Nephron progenitor cell (in vitro differentiated cells): ENCODE data around the gene PSMD6.
A peak's percentile ranks its signal among the peaks of the same experiment; 100 is the strongest.

Source experiments
- DNase-seq: peaks from one replicate; pipeline ENCODE4 v3.0.0; 2021
- H3K27ac Mint-ChIP-seq: 2 replicates; pipeline ENCODE4 v1.8.0; 2021; ENCODE audit warnings: mild to moderate bottlenecking, moderate library complexity, mixed read lengths
- H3K27me3 Mint-ChIP-seq: 2 replicates; pipeline ENCODE4 v1.8.0; 2021; ENCODE audit warnings: mild to moderate bottlenecking, low read depth, mixed read lengths; ENCODE audit not compliant: poor library complexity
- H3K36me3 Mint-ChIP-seq: 2 replicates; pipeline ENCODE4 v1.8.0; 2021; ENCODE audit warnings: low read depth, mixed read lengths
- H3K4me1 Mint-ChIP-seq: 2 replicates; pipeline ENCODE4 v1.8.0; 2021; ENCODE audit warnings: mixed read lengths
- H3K4me3 Mint-ChIP-seq: 2 replicates; pipeline ENCODE4 v1.8.0; 2021; ENCODE audit warnings: mild to moderate bottlenecking, moderate library complexity, mixed read lengths
- H3K9me3 Mint-ChIP-seq: 2 replicates; pipeline ENCODE4 v1.8.0; 2021; ENCODE audit warnings: mild to moderate bottlenecking, moderate library complexity, mixed read lengths
- CTCF ChIP-seq: fragments of 200-600 bp; sonication (generic); IDR thresholded peaks from 2 replicates; pipeline ENCODE4 v1.5.0; 2021; ENCODE audit warnings: antibody characterized with exemption

The PSMD6 gene

GRCh38 chr3:63964681-63965485 lies 58.4 kb downstream of the PSMD6 start:
- no peaks in the 10 kb centered on the region for H3K36me3 Mint-ChIP-seq
- H3K4me3 Mint-ChIP-seq: no peak overlapping the region
- no peak for TF ChIP-seq CTCF
- peaks cover 70% of the 10 kb centered on the region for H3K4me1 Mint-ChIP-seq
- peak overlapping the region; percentile 75 for H3K27ac Mint-ChIP-seq
- H3K27me3 Mint-ChIP-seq: peaks cover 2% of the 10 kb centered on the region
- no peaks in the 10 kb centered on the region for H3K9me3 Mint-ChIP-seq
- DNase-seq: no peak

GRCh38 chr3:63963496-63963895 lies 59.8 kb downstream of the PSMD6 start:
- peaks cover 64% of the 10 kb centered on the region for H3K4me1 Mint-ChIP-seq
- H3K36me3 Mint-ChIP-seq: no peaks in the 10 kb centered on the region
- H3K9me3 Mint-ChIP-seq: no peaks in the 10 kb centered on the region
- no peak overlapping the region for H3K4me3 Mint-ChIP-seq
- no peak for DNase-seq
- H3K27me3 Mint-ChIP-seq: peaks cover 2% of the 10 kb centered on the region
- no peak for TF ChIP-seq CTCF
- peak overlapping the region; percentile 79 for H3K27ac Mint-ChIP-seq

GRCh38 chr3:63961891-63962290 lies 61.4 kb downstream of the PSMD6 start:
- peak; percentile 50 for TF ChIP-seq CTCF
- no peak for DNase-seq
- H3K9me3 Mint-ChIP-seq: no peaks in the 10 kb centered on the region
- no peak overlapping the region for H3K4me3 Mint-ChIP-seq
- peaks cover 2% of the 10 kb centered on the region for H3K27me3 Mint-ChIP-seq
- no peaks in the 10 kb centered on the region for H3K36me3 Mint-ChIP-seq
- H3K4me1 Mint-ChIP-seq: peaks cover 49% of the 10 kb centered on the region
- no peak overlapping the region for H3K27ac Mint-ChIP-seq
